ENCODE data around the gene SH2D2A. TPM values are rescaled to one million over a fixed set of nuclear protein-coding genes. Genes with fewer than 3 reads are reported as not detected.
A peak's percentile ranks its signal among the peaks of the same experiment; 100 is the strongest.

The SH2D2A gene
- total and polyA plus RNA-seq, 2 donors (not counting 1 experiment from before 2014, with no cell fraction given) = 0.73 to 2.1 TPM

DNA sequence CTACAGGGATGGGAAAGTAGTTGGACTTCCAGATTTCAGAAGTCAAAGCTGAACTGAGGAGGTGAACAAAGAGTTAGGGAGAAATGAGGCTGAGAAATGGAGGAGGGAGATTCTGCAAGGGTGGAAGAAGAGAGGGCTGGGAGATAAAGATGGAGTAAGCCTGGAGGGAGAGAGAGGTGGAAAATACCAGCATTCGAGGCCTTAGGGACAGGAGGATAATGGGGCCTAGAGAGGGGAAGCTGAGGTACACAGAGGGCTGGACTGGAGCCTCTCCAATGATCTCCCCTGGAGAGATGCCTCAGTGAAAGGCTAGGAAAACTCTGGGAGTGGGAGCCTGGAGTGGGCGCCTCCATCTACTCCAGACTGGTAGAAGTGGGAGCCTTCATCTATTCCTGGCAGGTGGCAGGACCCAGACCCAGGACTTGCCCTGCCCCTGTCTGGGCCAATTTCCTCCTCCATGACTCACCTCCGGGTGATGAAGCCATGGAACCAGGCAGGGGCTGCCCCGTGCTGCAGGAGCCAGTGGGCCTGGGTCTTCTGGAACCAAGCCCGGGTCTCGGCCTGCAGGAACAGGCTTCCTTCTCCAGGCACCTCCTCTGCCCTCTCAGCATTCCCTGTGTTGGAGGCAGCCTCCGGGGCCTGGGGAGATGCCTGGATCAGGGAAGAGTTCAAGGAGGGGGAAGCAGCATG lies 1.9 kb downstream of the SH2D2A start:
- intact Hi-C loops (cut with micrococcal nuclease) = no loop called here

More for the DNA sequence above, 1.9 kb downstream of the SH2D2A start:
- WGBS (ENCODE audit: insufficient coverage) = 92% methylated on average over 6 of the region's 7 CpGs
- H3K4me1 Mint-ChIP-seq = peaks cover 34% of the 10 kb centered on the region
- H3K9me3 Mint-ChIP-seq (ENCODE audit: insufficient read depth) = no peaks in the 10 kb centered on the region
- Histone ChIP-seq H3K4me3 (ENCODE audit: control extremely low read depth in 1 of 5, extremely low read depth in 1 of 5, insufficient read depth in 1 of 5, low read depth in 2 of 5, low read length in 4 of 5) (no peak overlapping the region), H4K20me1 (ENCODE audit: control insufficient read depth, insufficient read depth, low read length, poor library complexity, severe bottlenecking) (no peaks in the 10 kb centered on the region), H2AFZ (ENCODE audit: insufficient read depth, low read depth, low read length, poor library complexity, severe bottlenecking) (peak overlapping the region; percentile 89), H3K27ac (ENCODE audit: low read length in 2 of 2) (no peak overlapping the region), H3K9me3 (ENCODE audit: control extremely low read depth in 1 of 3, control insufficient read depth in 2 of 3, insufficient read depth in 1 of 3, low read length in 2 of 3) (peaks cover 0 to 3% (median 0%) of the 10 kb centered on the region in 3 donors), H3K36me3 (replicated peaks in 1 of 2; ENCODE audit: control extremely low read depth in 1 of 2, control insufficient read depth in 1 of 2, extremely low read depth in 1 of 2, insufficient read depth in 2 of 2, low read length in 1 of 2) (no peaks in the 10 kb centered on the region), H3K79me2 (ENCODE audit: control insufficient read depth, insufficient read depth, low read length) (no peaks in the 10 kb centered on the region), H3K27me3 (replicated peaks in 1 of 4; ENCODE audit: control extremely low read depth in 1 of 4, control insufficient read depth in 3 of 4, insufficient read depth in 4 of 4, low read length in 3 of 4) (peaks cover 0 to 12% (median 0%) of the 10 kb centered on the region in 4 experiments), H3K4me2 (replicated peaks; ENCODE audit: low read depth, low read length, poor library complexity, severe bottlenecking) (peak overlapping the region; percentile 96), H3K9ac (ENCODE audit: low read length) (peak overlapping the region; percentile 64), H3K4me1 (ENCODE audit: control insufficient read depth in 2 of 2, insufficient read depth in 2 of 2, low read length in 2 of 2) (peaks cover 26 to 32% of the 10 kb centered on the region in 2 donors)
- peak overlapping the region; percentile 11 for H3K27ac Mint-ChIP-seq
- DNase-seq (no peak), ATAC-seq (ENCODE audit: low read depth) (no peak)
- no peak for TF ChIP-seq EZH2 (IDR thresholded peaks at IDR 0.05; ENCODE audit: borderline replicate concordance, insufficient read depth, low read depth, low read length, poor library complexity, severe bottlenecking)
- TF ChIP-seq, protein P1, sequence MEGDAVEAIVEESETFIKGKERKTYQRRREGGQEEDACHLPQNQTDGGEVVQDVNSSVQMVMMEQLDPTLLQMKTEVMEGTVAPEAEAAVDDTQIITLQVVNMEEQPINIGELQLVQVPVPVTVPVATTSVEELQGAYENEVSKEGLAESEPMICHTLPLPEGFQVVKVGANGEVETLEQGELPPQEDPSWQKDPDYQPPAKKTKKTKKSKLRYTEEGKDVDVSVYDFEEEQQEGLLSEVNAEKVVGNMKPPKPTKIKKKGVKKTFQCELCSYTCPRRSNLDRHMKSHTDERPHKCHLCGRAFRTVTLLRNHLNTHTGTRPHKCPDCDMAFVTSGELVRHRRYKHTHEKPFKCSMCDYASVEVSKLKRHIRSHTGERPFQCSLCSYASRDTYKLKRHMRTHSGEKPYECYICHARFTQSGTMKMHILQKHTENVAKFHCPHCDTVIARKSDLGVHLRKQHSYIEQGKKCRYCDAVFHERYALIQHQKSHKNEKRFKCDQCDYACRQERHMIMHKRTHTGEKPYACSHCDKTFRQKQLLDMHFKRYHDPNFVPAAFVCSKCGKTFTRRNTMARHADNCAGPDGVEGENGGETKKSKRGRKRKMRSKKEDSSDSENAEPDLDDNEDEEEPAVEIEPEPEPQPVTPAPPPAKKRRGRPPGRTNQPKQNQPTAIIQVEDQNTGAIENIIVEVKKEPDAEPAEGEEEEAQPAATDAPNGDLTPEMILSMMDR (IDR thresholded peaks at IDR 0.05) = no peak
- H3K27me3 Mint-ChIP-seq = no peaks in the 10 kb centered on the region
- ChIA-PET POLR2A (no interaction called here), CTCF (interaction anchor here (0.8 to 2.0 kb wide), 3 partner anchors 15 to 75 kb away, joined by 3 to 11 read pairs (median 4); partner anchors contain the start of gene NTRK1)
- H3K4me3 Mint-ChIP-seq = peak overlapping the region; percentile 91

All from B cell (primary cell).